Endothelial cell of umbilical vein (primary cell): ENCODE data around the gene FURIN. TPM values are rescaled to one million over a fixed set of nuclear protein-coding genes. Genes with fewer than 3 reads are reported as not detected.

Experiments
- BruUV-seq: library from RNA; stranded (reverse); fragments of 400-500 nt; replicated peaks from 2 replicates; lab custom pipeline; 2021; lab: Mats Ljungman, UMichigan
- CTCF ChIA-PET: fragments of 300-600, 350-600 bp; sonication (Branson Sonifier 250); formaldehyde crosslinking; loops from one replicate; lab custom pipeline; 2021; ENCODE audit warnings: antibody characterized with exemption, inconsistent platforms; lab: Charles Lee
- POLR2A ChIA-PET: fragments of 300-600, 350-600 bp; sonication (Branson Sonifier 250); formaldehyde crosslinking; loops from one replicate; lab custom pipeline; 2021; ENCODE audit warnings: antibody characterized with exemption, inconsistent platforms; lab: Charles Lee
- DNase-seq: peaks from one replicate; pipeline ENCODE4 v3.0.0-alpha.2; 2011; ENCODE audit warnings: low read depth, low spot score
- FAIRE-seq: peaks from 2 replicates; lab custom pipeline; 2011; peaks lifted over from hg19 to GRCh38; lab: Jason Lieb, UNC
- H2AFZ ChIP-seq: 2 replicates; pipeline ENCODE4 v1.6.0; 2012; ENCODE audit warnings: low read depth, low read length, control low read depth, inconsistent platforms
- H3K27ac ChIP-seq: 2 replicates; pipeline ENCODE4 v1.5.1; 2011; ENCODE audit warnings: low read depth, mild to moderate bottlenecking, control low read depth, low read length, moderate library complexity; ENCODE audit not compliant: insufficient read depth
- H3K27me3 ChIP-seq, 2 experiments: 2 replicates each; pipeline versions ENCODE4 v1.6.0 to v1.6.1; 2011; ENCODE audit warnings: low read length in 2 of 2, mixed read lengths in 1 of 2; ENCODE audit not compliant: control insufficient read depth in 2 of 2, insufficient read depth in 2 of 2
- H3K36me3 ChIP-seq, 2 experiments: 2 replicates in 1 of 2; 3 replicates in 1 of 2; pipeline ENCODE4 v1.5.1; 2011; ENCODE audit warnings: low read length in 2 of 2, mild to moderate bottlenecking in 1 of 2, moderate library complexity in 1 of 2; ENCODE audit not compliant: control insufficient read depth in 2 of 2, insufficient read depth in 2 of 2; ENCODE audit errors: extremely low read depth in 1 of 2
- H3K4me1 ChIP-seq: 3 replicates; pipeline ENCODE4 v1.5.1; 2011; ENCODE audit warnings: mild to moderate bottlenecking, low read length; ENCODE audit not compliant: control insufficient read depth, insufficient read depth; ENCODE audit errors: extremely low read depth
- H3K4me2 ChIP-seq: 2 replicates; pipeline ENCODE4 v1.6.1; 2011; ENCODE audit warnings: low read length, control low read depth, mixed read lengths; ENCODE audit not compliant: insufficient read depth
- H3K4me3 ChIP-seq, 3 experiments: fragments of 200-600 bp in 1 of 3; sonication (generic), shearing (Covaris generic) in 1 of 3; replicated peaks in 1 of 3; 2 replicates each; pipeline ENCODE4 v1.5.1; 2011 to 2016; ENCODE audit warnings: control low read depth in 3 of 3, low read length in 3 of 3, mild to moderate bottlenecking in 2 of 3, inconsistent platforms in 1 of 3, low read depth in 1 of 3, moderate library complexity in 1 of 3; ENCODE audit not compliant: insufficient read depth in 1 of 3
- H3K79me2 ChIP-seq: 2 replicates; pipeline ENCODE4 v1.6.0; 2012; ENCODE audit warnings: low read length, inconsistent platforms; ENCODE audit not compliant: control insufficient read depth, insufficient read depth
- H3K9ac ChIP-seq: replicated peaks from 2 replicates; pipeline ENCODE3; 2011; ENCODE audit warnings: low read length, control low read depth; ENCODE audit not compliant: insufficient read depth; ENCODE audit errors: extremely low read depth
- H3K9me1 ChIP-seq: replicated peaks from 3 replicates; pipeline ENCODE4 v1.6.0; 2011; ENCODE audit warnings: mild to moderate bottlenecking, low read length; ENCODE audit not compliant: control insufficient read depth, insufficient read depth; ENCODE audit errors: extremely low read depth
- H3K9me3 ChIP-seq: replicated peaks from 2 replicates; pipeline ENCODE4 v1.5.1; 2012; ENCODE audit warnings: low read length, inconsistent platforms; ENCODE audit not compliant: control insufficient read depth, insufficient read depth
- H4K20me1 ChIP-seq: replicated peaks from 2 replicates; pipeline ENCODE3; 2011; ENCODE audit warnings: mild to moderate bottlenecking, low read length; ENCODE audit not compliant: control insufficient read depth, insufficient read depth; ENCODE audit errors: extremely low read depth
- FOS ChIP-seq: IDR thresholded peaks from 2 replicates; pipeline ENCODE4 v1.6.1; 2011; ENCODE audit warnings: mild to moderate bottlenecking, low read length, moderate library complexity, borderline replicate concordance; ENCODE audit not compliant: insufficient read depth
- GATA2 ChIP-seq: IDR thresholded peaks from 2 replicates; pipeline ENCODE4 v1.7.0; 2011; ENCODE audit warnings: low read depth, mild to moderate bottlenecking, moderate library complexity, mixed read lengths, low read length; ENCODE audit not compliant: insufficient read length, insufficient read depth
- JUN ChIP-seq: IDR thresholded peaks from 2 replicates; pipeline ENCODE4 v1.6.1; 2011; ENCODE audit warnings: borderline replicate concordance, low read depth; ENCODE audit not compliant: insufficient read length, insufficient read depth
- MAX ChIP-seq: IDR thresholded peaks from 2 replicates; pipeline ENCODE4 v1.6.1; 2011; ENCODE audit not compliant: insufficient read depth, insufficient read length
- MYC ChIP-seq: IDR thresholded peaks from one replicate; pipeline ENCODE4 v1.6.1; 2011; ENCODE audit warnings: mild to moderate bottlenecking, low read depth, low read length
- POLR2A ChIP-seq: IDR thresholded peaks from 2 replicates; pipeline ENCODE4 v1.6.1; 2012; ENCODE audit warnings: low read depth, mild to moderate bottlenecking, control low read depth, low read length
- dilution Hi-C: fragments of 300-500 bp; cut with MboI; formaldehyde crosslinking; loops from one replicate; pipeline ENCODE4 v1.15.0; 2019; ENCODE audit warnings: low sequenced_read_pairs; ENCODE audit not compliant: extremely low pct_ligation_motif_present
- intact Hi-C: fragments of 100-400 bp; cut with micrococcal nuclease; formaldehyde crosslinking; loops from one replicate; pipeline ENCODE4 v1.10.0; 2022
- polyA plus RNA-seq, 4 experiments: library from polyadenylated mRNA; depleted of rRNA in 3 of 4; stranded (reverse) in 3 of 4; unstranded in 1 of 4; fragments of >200 nt; gene quantifications; 2 replicates each; pipeline versions ENCODE4 v1.2.1 to v1.2.3, GENCODE V29; 2011 to 2012; ENCODE audit warnings: missing spikeins in 1 of 4
- total RNA-seq: library from RNA; stranded (reverse); gene quantifications from 2 replicates; pipeline ENCODE4 v1.2.3, GENCODE V29; 2021
- TF ChIP-seq, protein P1 (sequence below), 2 donors: IDR thresholded peaks; 1 replicate in 1 of 2; 2 replicates in 1 of 2; pipeline ENCODE4 v1.5.1; 2011; ENCODE audit warnings: low read length in 2 of 2, mild to moderate bottlenecking in 2 of 2, moderate library complexity in 2 of 2, control low read depth in 1 of 2, inconsistent platforms in 1 of 2, low read depth in 1 of 2; ENCODE audit not compliant: insufficient read depth in 1 of 2; ENCODE audit errors: extremely low read depth in 1 of 2

The FURIN gene
- total and polyA plus RNA-seq, 2 donors (not counting 3 experiments of a cell fraction or from before 2014, with no cell fraction given), result 77.4 to 131 TPM

GRCh38 chr15:90840157-90840855 lies 28.1 kb upstream of the FURIN start:
- Histone ChIP-seq H3K4me3 (no peak overlapping the region), H3K4me1 (peaks cover 3% of the 10 kb centered on the region), H2AFZ (no peak overlapping the region), H3K27me3 (no peaks in the 10 kb centered on the region), H3K4me2 (no peak overlapping the region), H3K79me2 (no peaks in the 10 kb centered on the region), H4K20me1 (no peaks in the 10 kb centered on the region), H3K9me3 (no peaks in the 10 kb centered on the region), H3K36me3 (no peaks in the 10 kb centered on the region), H3K9me1 (no peaks in the 10 kb centered on the region), H3K9ac (no peak overlapping the region), H3K27ac (no peak overlapping the region)
- no TSS peak for BruUV-seq
- CTCF ChIA-PET, result interaction anchor here (0.5 kb wide), 1 partner anchor 176 kb away, joined by 3 read pairs; no protein-coding TSS in a partner anchor
- DNase-seq (no peak), FAIRE-seq (no peak)
- TF ChIP-seq POLR2A (no peak), GATA2 (no peak), JUN (no peak), MAX (no peak), FOS (no peak), MYC (no peak)
- TF ChIP-seq, protein P1, sequence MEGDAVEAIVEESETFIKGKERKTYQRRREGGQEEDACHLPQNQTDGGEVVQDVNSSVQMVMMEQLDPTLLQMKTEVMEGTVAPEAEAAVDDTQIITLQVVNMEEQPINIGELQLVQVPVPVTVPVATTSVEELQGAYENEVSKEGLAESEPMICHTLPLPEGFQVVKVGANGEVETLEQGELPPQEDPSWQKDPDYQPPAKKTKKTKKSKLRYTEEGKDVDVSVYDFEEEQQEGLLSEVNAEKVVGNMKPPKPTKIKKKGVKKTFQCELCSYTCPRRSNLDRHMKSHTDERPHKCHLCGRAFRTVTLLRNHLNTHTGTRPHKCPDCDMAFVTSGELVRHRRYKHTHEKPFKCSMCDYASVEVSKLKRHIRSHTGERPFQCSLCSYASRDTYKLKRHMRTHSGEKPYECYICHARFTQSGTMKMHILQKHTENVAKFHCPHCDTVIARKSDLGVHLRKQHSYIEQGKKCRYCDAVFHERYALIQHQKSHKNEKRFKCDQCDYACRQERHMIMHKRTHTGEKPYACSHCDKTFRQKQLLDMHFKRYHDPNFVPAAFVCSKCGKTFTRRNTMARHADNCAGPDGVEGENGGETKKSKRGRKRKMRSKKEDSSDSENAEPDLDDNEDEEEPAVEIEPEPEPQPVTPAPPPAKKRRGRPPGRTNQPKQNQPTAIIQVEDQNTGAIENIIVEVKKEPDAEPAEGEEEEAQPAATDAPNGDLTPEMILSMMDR (IDR thresholded peaks at IDR 0.05; ENCODE audit: extremely low read depth in 1 of 2, insufficient read depth in 1 of 2, low read depth in 1 of 2, low read length in 2 of 2), result no peak
- intact Hi-C loops (no loop called here), dilution Hi-C loops (no loop called here)
- POLR2A ChIA-PET, result no interaction called here
